A673 (cell line): Measurements from ENCODE around the gene ZNF597. TPM values are rescaled to one million over a fixed set of nuclear protein-coding genes. Genes with fewer than 3 reads are reported as not detected.
A peak's percentile ranks its signal among the peaks of the same experiment; 100 is the strongest.

ENCODE experiments used
- BruUV-seq: library from RNA; stranded (reverse); fragments of 400-500 nt; replicated peaks from 2 replicates; lab custom pipeline; 2021; lab: Mats Ljungman, UMichigan
- CTCF ChIA-PET: fragments of 300-600 bp; sonication (Branson Sonifier 250); formaldehyde crosslinking; loops from one replicate; lab custom pipeline; 2022; ENCODE audit warnings: antibody characterized with exemption; lab: Charles Lee
- POLR2A ChIA-PET: fragments of 300-600 bp; sonication (Branson Sonifier 250); formaldehyde crosslinking; loops from one replicate; lab custom pipeline; 2022; ENCODE audit warnings: antibody characterized with exemption; ENCODE audit not compliant: low non-redundant PET; lab: Charles Lee
- DNase-seq: peaks from one replicate; pipeline ENCODE4 v3.0.0-alpha.2; 2015; ENCODE audit warnings: low spot score
- H3K27ac ChIP-seq: fragments of 200-600 bp; sonication (generic); 2 replicates; pipeline ENCODE4 v1.5.1; 2016; ENCODE audit warnings: mixed run types, low read depth, mild to moderate bottlenecking, mixed read lengths, antibody characterized with exemption, low read length; ENCODE audit not compliant: poor library complexity, severe bottlenecking
- H3K27me3 ChIP-seq: fragments of 200-600 bp; sonication (generic); replicated peaks from 2 replicates; pipeline ENCODE4 v1.6.1; 2017; ENCODE audit warnings: mixed run types, low read depth, mild to moderate bottlenecking, mixed read lengths, antibody characterized with exemption, low read length; ENCODE audit not compliant: insufficient read depth, poor library complexity
- H3K36me3 ChIP-seq: fragments of 200-600 bp; sonication (generic); 2 replicates; pipeline ENCODE4 v1.6.1; 2016; ENCODE audit warnings: mixed run types, mild to moderate bottlenecking, mixed read lengths, antibody characterized with exemption, low read length; ENCODE audit not compliant: insufficient read depth, poor library complexity, severe bottlenecking
- H3K4me1 ChIP-seq: fragments of 200-600 bp; sonication (generic); 2 replicates; pipeline ENCODE4 v1.6.1; 2017; ENCODE audit warnings: mixed run types, mild to moderate bottlenecking, mixed read lengths, antibody characterized with exemption, low read length; ENCODE audit not compliant: insufficient read depth, poor library complexity, severe bottlenecking
- H3K4me3 ChIP-seq: fragments of 200-600 bp; sonication (generic); 2 replicates; pipeline ENCODE4 v1.5.1; 2016; ENCODE audit warnings: low read depth, mixed run types, mild to moderate bottlenecking, mixed read lengths, low read length; ENCODE audit not compliant: poor library complexity, severe bottlenecking
- H3K9me3 ChIP-seq: fragments of 200-600 bp; sonication (generic); 2 replicates; pipeline ENCODE4 v1.6.1; 2016; ENCODE audit warnings: mixed run types, low read depth, mild to moderate bottlenecking, mixed read lengths, antibody characterized with exemption, low read length; ENCODE audit not compliant: poor library complexity, severe bottlenecking
- EZH2 ChIP-seq: fragments of 200-600 bp; sonication (generic); IDR thresholded peaks from 2 replicates; pipeline ENCODE4 v1.6.1; 2017; ENCODE audit warnings: borderline replicate concordance, low read depth, mild to moderate bottlenecking, mixed read lengths, antibody characterized with exemption, low read length; ENCODE audit not compliant: poor library complexity, severe bottlenecking
- intact Hi-C: fragments of 100-400 bp; cut with micrococcal nuclease; formaldehyde crosslinking; loops from one replicate; pipeline ENCODE4 v1.10.0; 2022; ENCODE audit not compliant: unreplicated experiment
- total RNA-seq: library from RNA; stranded (reverse); gene quantifications from 2 replicates; pipeline ENCODE4 v1.2.3, GENCODE V29; 2021
- TF ChIP-seq, protein P1 (sequence below): fragments of 300-800, 200-600 bp; sonication (generic); conservative IDR thresholded peaks from 2 replicates; pipeline ENCODE4 v1.5.1; 2017; ENCODE audit warnings: low read depth, mild to moderate bottlenecking, antibody characterized with exemption, low read length, moderate library complexity, mixed read lengths

ZNF597 gene
- total RNA-seq, 1 experiment from 2014 or later: 2.8 TPM

DNA sequence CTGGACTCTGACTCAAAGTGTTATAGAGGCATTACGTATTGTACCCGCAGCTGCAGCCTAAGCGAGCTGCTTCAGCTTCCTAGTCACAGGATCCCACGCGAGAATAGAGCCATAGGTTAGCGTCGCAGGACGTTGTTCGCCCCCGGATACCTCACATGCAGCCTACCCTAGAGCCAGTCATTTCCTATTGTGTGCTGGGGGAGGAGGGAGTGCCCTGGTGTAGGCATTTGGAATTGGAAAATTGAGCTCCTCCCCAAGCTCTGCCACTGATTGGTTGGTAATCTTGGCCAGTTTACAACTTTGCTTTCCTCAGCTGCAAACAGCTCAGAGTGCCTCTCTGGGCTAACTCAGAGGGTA lies 706 bp upstream of the ZNF597 start:
- ChIA-PET CTCF (interaction anchor here (0.6 kb wide), 1 partner anchor 293 kb away, joined by 15 read pairs; no protein-coding TSS in a partner anchor), POLR2A (interaction anchor here (0.6 to 0.7 kb wide), 2 partner anchors 10 to 36 kb away, joined by 3 to 7 read pairs; no protein-coding TSS in a partner anchor)
- no peak for TF ChIP-seq EZH2
- TF ChIP-seq, protein P1, sequence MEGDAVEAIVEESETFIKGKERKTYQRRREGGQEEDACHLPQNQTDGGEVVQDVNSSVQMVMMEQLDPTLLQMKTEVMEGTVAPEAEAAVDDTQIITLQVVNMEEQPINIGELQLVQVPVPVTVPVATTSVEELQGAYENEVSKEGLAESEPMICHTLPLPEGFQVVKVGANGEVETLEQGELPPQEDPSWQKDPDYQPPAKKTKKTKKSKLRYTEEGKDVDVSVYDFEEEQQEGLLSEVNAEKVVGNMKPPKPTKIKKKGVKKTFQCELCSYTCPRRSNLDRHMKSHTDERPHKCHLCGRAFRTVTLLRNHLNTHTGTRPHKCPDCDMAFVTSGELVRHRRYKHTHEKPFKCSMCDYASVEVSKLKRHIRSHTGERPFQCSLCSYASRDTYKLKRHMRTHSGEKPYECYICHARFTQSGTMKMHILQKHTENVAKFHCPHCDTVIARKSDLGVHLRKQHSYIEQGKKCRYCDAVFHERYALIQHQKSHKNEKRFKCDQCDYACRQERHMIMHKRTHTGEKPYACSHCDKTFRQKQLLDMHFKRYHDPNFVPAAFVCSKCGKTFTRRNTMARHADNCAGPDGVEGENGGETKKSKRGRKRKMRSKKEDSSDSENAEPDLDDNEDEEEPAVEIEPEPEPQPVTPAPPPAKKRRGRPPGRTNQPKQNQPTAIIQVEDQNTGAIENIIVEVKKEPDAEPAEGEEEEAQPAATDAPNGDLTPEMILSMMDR: no peak
- Histone ChIP-seq H3K9me3 (no peaks in the 10 kb centered on the region), H3K4me3 (peak overlapping the region; percentile 67), H3K4me1 (no peaks in the 10 kb centered on the region), H3K36me3 (peaks cover 6% of the 10 kb centered on the region), H3K27me3 (no peaks in the 10 kb centered on the region), H3K27ac (peak overlapping the region; percentile 73)
- peak; percentile 72 for DNase-seq
- intact Hi-C loops: no loop called here
- TSS peak; percentile 88 for BruUV-seq

DNA sequence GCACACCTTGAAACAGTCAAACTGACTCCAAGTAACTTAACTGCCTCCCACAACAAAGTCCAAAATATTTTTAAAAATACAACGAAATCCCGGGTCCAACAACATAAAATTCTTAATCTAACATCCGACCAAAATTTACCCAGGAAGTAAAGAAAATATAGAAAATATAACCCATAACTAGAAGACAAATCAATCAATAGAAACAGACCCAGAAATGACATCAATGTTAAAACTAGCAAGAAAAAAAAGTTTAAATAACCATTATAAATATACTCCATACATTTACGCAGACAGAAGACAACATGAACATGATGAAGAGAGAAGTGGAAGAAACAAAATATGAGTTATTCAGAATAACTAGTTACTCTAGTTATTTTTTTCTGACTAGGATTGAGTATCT lies 3.7 kb downstream of the ZNF597 start:
- DNase-seq: no peak
- Histone ChIP-seq H3K4me3 (no peak overlapping the region), H3K27ac (no peak overlapping the region), H3K9me3 (no peaks in the 10 kb centered on the region), H3K27me3 (peaks cover 23% of the 10 kb centered on the region), H3K36me3 (no peaks in the 10 kb centered on the region), H3K4me1 (no peaks in the 10 kb centered on the region)
- POLR2A ChIA-PET: no interaction called here
- CTCF ChIA-PET: no interaction called here
- TF ChIP-seq EZH2: no peak
- TF ChIP-seq, protein P1: no peak
- intact Hi-C loops: no loop called here
- BruUV-seq: no TSS peak

DNA sequence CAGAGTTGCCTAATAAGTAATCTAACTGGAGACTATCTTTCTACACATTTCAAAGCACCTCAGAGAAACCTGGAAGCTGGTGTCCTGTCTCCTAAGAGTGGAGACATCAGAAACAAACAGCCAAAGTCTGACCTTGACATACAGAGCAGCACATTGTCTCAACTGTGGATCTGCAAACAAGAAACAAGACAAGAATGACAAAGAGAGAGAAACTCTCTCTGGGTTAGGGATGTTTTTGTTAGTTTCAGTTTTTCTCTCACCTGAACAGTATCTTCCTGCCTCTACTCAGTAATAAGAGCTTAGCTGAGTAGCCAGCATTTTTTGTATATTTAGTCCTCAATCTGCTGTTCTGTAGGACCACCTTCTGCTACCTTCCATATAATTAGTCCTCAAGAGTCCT lies 8.9 kb downstream of the ZNF597 start:
- H3K4me1 ChIP-seq: no peaks in the 10 kb centered on the region
- DNase-seq: no peak
- CTCF ChIA-PET: no interaction called here
- TF ChIP-seq EZH2: no peak
- TF ChIP-seq, protein P1: no peak
- H3K9me3 ChIP-seq: no peaks in the 10 kb centered on the region
- H3K27me3 ChIP-seq: peaks cover 29% of the 10 kb centered on the region
- intact Hi-C loops: no loop called here
- no TSS peak for BruUV-seq
- no peak overlapping the region for H3K27ac ChIP-seq
- H3K4me3 ChIP-seq: no peak overlapping the region
- POLR2A ChIA-PET: no interaction called here
- H3K36me3 ChIP-seq: no peaks in the 10 kb centered on the region
